ENCODE results near the gene NSMCE1.

GRCh38 chr16:27270349-27270748, 1.8 kb upstream of the NSMCE1 start:
- no peak for TF ChIP-seq CTCF (IDR thresholded peaks at IDR 0.05)
- no peak for TF ChIP-seq POLR2A (IDR thresholded peaks at IDR 0.05)

Data from transverse colon (tissue), 3 donors.